RWPE1 (cell line): ENCODE data around the gene CHMP6.
A peak's percentile ranks its signal among the peaks of the same experiment; 100 is the strongest.

Experiments
- CTCF ChIA-PET: fragments of 350-600 bp; sonication (Branson Sonifier 250); formaldehyde crosslinking; extraction: SDS; loops from one replicate; lab custom pipeline; 2021; lab: Yijun Ruan, JAX
- POLR2A ChIA-PET: fragments of 400-600 bp; formaldehyde crosslinking; extraction: SDS; loops from one replicate; lab custom pipeline; 2020; ENCODE audit warnings: antibody characterized with exemption; ENCODE audit not compliant: low non-redundant PET; lab: Yijun Ruan, JAX
- DNase-seq: peaks from one replicate; pipeline ENCODE4 v3.0.0; 2012; ENCODE audit warnings: low spot score
- H3K27ac ChIP-seq: fragments of 450-650 bp; 2 replicates; pipeline ENCODE4 v1.5.1; 2017
- TF ChIP-seq, protein P1 (sequence below): fragments of 450-650 bp; conservative IDR thresholded peaks from 2 replicates; pipeline ENCODE4 v1.5.1; 2017; ENCODE audit warnings: low read depth, mild to moderate bottlenecking

The CHMP6 gene

DNA sequence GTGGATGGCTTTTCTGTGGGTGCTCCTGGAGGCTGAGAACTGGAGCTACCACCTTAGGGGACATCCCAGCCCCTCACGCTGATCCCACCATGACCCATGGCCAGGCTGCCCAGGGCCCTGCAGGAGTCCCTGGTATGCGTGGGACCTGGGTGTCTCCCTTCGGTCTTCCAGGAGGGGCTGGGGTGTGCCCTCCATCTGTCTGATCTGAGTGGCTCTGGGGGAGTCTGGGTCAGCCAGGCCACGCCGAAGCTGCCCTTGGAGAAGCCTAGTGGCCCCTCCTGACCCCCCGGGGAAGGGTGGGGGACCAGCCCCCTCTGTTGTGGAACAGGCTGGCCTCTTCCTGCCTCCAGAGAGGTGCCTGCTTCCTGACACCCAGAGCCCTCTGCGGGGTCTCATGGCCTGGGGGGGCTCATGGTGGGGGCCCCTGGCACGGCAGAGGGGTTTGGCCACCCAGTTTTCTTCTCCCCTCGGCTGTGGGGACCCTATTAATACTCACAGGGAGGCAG is 54.0 kb downstream of the CHMP6 start:
- peak overlapping the region; percentile 98 for H3K27ac ChIP-seq
- POLR2A ChIA-PET: no interaction called here
- CTCF ChIA-PET: interaction anchor here (0.7 kb wide), 1 partner anchor 94 kb away, joined by 3 read pairs; no protein-coding TSS in a partner anchor
- DNase-seq: no peak
- TF ChIP-seq, protein P1, sequence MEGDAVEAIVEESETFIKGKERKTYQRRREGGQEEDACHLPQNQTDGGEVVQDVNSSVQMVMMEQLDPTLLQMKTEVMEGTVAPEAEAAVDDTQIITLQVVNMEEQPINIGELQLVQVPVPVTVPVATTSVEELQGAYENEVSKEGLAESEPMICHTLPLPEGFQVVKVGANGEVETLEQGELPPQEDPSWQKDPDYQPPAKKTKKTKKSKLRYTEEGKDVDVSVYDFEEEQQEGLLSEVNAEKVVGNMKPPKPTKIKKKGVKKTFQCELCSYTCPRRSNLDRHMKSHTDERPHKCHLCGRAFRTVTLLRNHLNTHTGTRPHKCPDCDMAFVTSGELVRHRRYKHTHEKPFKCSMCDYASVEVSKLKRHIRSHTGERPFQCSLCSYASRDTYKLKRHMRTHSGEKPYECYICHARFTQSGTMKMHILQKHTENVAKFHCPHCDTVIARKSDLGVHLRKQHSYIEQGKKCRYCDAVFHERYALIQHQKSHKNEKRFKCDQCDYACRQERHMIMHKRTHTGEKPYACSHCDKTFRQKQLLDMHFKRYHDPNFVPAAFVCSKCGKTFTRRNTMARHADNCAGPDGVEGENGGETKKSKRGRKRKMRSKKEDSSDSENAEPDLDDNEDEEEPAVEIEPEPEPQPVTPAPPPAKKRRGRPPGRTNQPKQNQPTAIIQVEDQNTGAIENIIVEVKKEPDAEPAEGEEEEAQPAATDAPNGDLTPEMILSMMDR: no peak

DNA sequence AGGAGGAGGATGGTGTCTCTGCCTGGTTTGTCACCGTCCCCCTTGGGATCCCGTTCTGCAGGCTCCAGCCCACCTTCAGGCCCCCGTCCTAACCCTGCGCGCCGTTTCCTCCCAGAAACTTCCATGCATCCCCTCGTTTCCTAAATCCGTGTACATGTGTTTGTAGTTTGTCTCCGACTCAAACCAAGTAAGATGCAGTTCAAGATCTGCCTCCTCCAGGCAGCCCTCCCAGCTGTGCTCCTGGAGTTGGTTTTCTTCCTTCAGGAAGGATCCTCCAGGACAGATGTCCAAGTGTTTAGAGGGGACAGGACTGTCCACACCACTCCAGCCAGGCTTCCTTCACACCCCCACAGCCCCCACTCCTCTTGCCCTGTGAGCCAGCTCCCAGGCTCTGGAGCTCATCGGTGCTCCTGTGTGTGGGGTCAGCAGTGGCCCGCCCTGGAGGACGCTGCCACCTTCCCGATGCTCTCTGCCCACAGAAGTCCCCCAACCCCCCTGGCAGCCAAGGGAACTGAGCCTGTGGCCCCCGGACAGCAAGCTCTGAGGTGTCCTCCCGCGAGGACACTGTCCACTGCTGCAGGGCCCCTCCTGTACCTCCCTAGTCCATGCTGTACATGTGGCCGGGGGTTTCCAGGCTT is 54.6 kb downstream of the CHMP6 start:
- POLR2A ChIA-PET: no interaction called here
- TF ChIP-seq, protein P1: no peak
- CTCF ChIA-PET: interaction anchor here (0.6 to 0.7 kb wide), 2 partner anchors 8 to 93 kb away, joined by 3 to 4 read pairs; no protein-coding TSS in a partner anchor
- H3K27ac ChIP-seq: peak overlapping the region; percentile 98
- no peak for DNase-seq

DNA sequence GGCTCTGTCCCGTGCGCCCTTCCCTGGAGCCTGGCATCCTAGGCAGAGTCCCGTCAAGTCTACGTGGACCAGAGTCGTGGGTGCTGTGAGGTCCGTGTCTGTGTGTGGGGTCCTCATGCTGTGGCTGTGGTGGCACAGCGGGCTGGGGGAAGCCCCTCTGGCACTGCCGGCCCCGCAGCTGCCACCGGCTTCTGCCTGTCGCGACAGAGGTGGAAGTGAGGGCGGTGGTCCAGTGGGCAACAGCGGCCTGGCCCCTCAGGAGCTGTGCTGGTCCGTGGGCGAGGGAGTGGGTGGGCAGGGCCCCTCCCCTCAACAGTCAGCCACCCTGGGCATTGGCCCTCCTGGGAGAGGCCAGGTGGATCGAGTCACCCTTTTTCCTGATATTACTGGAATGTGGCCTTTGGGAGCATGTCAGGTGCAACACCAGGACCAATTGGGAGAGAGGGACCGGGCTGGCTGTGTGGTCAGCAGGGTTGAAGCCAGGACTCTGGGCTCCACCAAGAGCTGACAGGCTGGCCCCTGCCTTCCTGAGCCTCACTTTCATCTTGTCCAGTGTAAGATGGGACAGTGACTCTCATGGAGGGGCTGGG is 55.2 kb downstream of the CHMP6 start:
- ChIA-PET CTCF (interaction anchor here (0.6 kb wide), 1 partner anchor 9 kb away, joined by 4 read pairs; no protein-coding TSS in a partner anchor), POLR2A (no interaction called here)
- TF ChIP-seq, protein P1: no peak
- no peak for DNase-seq
- peak overlapping the region; percentile 98 for H3K27ac ChIP-seq

DNA sequence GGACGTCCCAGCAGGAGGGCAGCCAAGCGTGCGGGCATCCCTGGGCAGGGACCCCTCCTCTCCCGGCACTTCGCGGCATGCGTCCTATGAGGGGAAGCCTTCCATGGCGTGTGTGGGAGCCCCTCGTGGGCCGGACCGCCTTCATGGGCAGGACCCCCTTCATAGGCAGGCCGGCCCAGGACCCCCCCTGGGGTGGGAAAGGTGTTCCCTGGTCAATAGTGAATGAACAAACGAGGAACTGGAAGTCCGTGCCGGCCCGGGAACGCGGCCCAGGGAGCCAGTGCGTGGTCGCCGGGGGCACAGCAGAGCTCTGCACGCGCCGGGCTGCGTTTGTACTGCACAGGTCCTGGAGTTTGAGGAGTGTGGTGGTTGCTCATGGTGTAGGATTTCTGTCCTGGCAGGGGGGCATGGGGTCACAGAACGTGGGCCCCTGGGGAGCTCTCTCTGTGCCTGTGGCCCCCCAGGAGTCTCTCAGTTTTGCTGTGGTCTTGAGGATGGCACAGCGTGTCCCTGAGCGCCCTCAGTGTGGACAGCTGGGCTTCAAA is 57.3 kb downstream of the CHMP6 start:
- CTCF ChIA-PET: interaction anchor here (1.1 kb wide), 1 partner anchor 49 kb away, joined by 3 read pairs; no protein-coding TSS in a partner anchor
- POLR2A ChIA-PET: no interaction called here
- no peak for DNase-seq
- TF ChIP-seq, protein P1: no peak
- H3K27ac ChIP-seq: peak overlapping the region; percentile 98

DNA sequence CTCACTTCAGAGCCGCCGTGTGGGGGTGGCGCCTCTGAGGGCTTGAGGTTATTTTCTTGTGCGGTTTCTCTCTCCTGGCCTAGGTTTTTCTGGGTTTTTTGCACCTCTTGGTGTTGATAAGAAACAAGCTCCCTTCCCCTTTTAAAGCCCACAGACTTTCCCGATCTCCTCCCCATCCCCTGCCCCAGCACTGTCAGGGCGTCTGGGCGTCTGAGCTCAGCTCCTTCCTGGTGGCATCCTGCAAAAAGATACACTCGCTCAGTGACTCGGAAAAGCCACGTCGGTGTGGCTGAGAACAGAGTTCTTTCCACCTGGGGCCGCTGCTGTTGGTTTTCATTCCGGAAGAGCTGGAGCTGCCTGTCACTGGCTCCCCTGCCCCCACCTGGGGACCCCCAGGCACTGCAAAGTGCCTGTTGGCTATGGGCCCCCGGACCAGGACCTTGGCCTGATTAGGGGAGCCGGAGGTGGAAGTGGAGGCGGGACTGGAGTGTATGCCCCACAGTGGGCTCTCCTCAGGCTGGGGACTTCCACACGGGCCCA is 57.8 kb downstream of the CHMP6 start:
- POLR2A ChIA-PET: no interaction called here
- TF ChIP-seq, protein P1: no peak
- no peak for DNase-seq
- H3K27ac ChIP-seq: peak overlapping the region; percentile 98
- CTCF ChIA-PET: interaction anchor here (0.6 to 1.1 kb wide), 2 partner anchors 19 to 49 kb away, joined by 3 read pairs; no protein-coding TSS in a partner anchor
